Stimulated activated CD4-positive, alpha-beta T cell treated with anti-CD3 and anti-CD28 coated beads, Interleukin-2, amount 100 ng/mL, for 48 hours (primary cell): Measurements from ENCODE around the gene MDFIC2.
"Not testable (repeated sequence)": the region's sequence is repeated elsewhere in the genome, so short reads cannot be mapped to it uniquely, and the experiment has no call there.

Source experiments
- DNase-seq, 2 donors: peaks; one replicate each; pipeline ENCODE4 v3.0.0-alpha.2; 2020

MDFIC2 gene

GRCh38 chr3:70312336-70312735, at the start of gene MDFIC2:
Gene MDFIC2, minus strand, starts transcription at chr3:70312638. Its CDS starts 665 bp downstream, at chr3:70311973.
- DNase-seq: no peak

- no peak for DNase-seq
Observed at GRCh38 chr3:70360979-70361760, 48.7 kb upstream of the MDFIC2 start.

- DNase-seq: no peak
Observed at GRCh38 chr3:70359711-70360110, 47.3 kb upstream of the MDFIC2 start.

- no peak for DNase-seq
Observed at GRCh38 chr3:70358978-70359580, 46.6 kb upstream of the MDFIC2 start.

GRCh38 chr3:70352215-70352614, 39.8 kb upstream of the MDFIC2 start:
- no peak for DNase-seq

- no peak for DNase-seq
Observed at GRCh38 chr3:70342149-70342548, 29.7 kb upstream of the MDFIC2 start.

GRCh38 chr3:70336885-70337284, 24.4 kb upstream of the MDFIC2 start:
- DNase-seq: not testable (repeated sequence)

GRCh38 chr3:70333080-70333479, 20.6 kb upstream of the MDFIC2 start:
- DNase-seq: no peak

- no peak for DNase-seq
Observed at GRCh38 chr3:70315021-70315420, 2.6 kb upstream of the MDFIC2 start.

- no peak for DNase-seq
Observed at GRCh38 chr3:70310809-70311208, 1.6 kb downstream of the MDFIC2 start.

- DNase-seq: no peak
Observed at GRCh38 chr3:70309591-70309990, 2.8 kb downstream of the MDFIC2 start.

GRCh38 chr3:70308760-70309159, 3.7 kb downstream of the MDFIC2 start:
- DNase-seq: no peak

GRCh38 chr3:70306736-70307135, 5.7 kb downstream of the MDFIC2 start:
- DNase-seq: no peak

- no peak for DNase-seq
Observed at GRCh38 chr3:70298385-70298784, 14.1 kb downstream of the MDFIC2 start.

GRCh38 chr3:70291097-70291482, 21.3 kb downstream of the MDFIC2 start:
- DNase-seq: no peak

- DNase-seq: not testable (repeated sequence)
Observed at GRCh38 chr3:70290431-70291096, 21.9 kb downstream of the MDFIC2 start.

- DNase-seq: no peak
Observed at GRCh38 chr3:70281663-70282062, 30.8 kb downstream of the MDFIC2 start.

- no peak for DNase-seq
Observed at GRCh38 chr3:70277304-70277703, 35.1 kb downstream of the MDFIC2 start.

- DNase-seq: no peak
Observed at GRCh38 chr3:70276901-70277300, 35.5 kb downstream of the MDFIC2 start.

GRCh38 chr3:70273492-70273891, 38.9 kb downstream of the MDFIC2 start:
- DNase-seq: no peak

GRCh38 chr3:70272798-70273197, 39.6 kb downstream of the MDFIC2 start:
- no peak for DNase-seq

GRCh38 chr3:70264122-70264780, 48.2 kb downstream of the MDFIC2 start:
- DNase-seq: no peak

GRCh38 chr3:70261283-70261682, 51.2 kb downstream of the MDFIC2 start:
- no peak for DNase-seq

- no peak for DNase-seq
Observed at GRCh38 chr3:70256566-70256965, 55.9 kb downstream of the MDFIC2 start.
